HK-2 (cell line): ENCODE results near the gene ANGPTL8.
A peak's percentile ranks its signal among the peaks of the same experiment; 100 is the strongest.

ENCODE experiments used
- DNase-seq: peaks from one replicate; pipeline ENCODE4 v3.0.0-alpha.2; 2018; ENCODE audit not compliant: unreplicated experiment

The ANGPTL8 gene

GRCh38 chr19:11236324-11237301, 2.8 kb upstream of the ANGPTL8 start:
- DNase-seq, result no peak

GRCh38 chr19:11237321-11237720, 2.1 kb upstream of the ANGPTL8 start:
- no peak for DNase-seq

DNA sequence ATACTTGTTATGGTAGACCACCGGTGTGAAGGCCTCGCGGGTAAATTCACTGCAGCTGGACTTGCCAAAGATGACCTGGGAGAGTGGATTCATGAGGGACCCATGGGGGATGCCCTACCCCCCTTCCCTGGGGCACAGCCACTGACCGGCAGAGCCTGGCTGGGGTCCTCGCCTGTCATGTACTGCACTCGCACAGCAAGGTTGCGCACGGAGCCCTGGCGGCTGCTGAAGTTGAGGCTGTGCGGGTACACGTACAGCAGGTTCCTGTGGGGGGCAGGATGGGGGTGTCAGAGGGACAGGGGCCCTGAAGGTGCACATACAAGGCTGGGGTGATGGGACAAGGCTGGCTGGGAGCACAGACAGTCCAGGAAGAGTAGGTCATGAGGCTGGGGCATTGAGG, 1.4 kb upstream of the ANGPTL8 start:
- no peak for DNase-seq

DNA sequence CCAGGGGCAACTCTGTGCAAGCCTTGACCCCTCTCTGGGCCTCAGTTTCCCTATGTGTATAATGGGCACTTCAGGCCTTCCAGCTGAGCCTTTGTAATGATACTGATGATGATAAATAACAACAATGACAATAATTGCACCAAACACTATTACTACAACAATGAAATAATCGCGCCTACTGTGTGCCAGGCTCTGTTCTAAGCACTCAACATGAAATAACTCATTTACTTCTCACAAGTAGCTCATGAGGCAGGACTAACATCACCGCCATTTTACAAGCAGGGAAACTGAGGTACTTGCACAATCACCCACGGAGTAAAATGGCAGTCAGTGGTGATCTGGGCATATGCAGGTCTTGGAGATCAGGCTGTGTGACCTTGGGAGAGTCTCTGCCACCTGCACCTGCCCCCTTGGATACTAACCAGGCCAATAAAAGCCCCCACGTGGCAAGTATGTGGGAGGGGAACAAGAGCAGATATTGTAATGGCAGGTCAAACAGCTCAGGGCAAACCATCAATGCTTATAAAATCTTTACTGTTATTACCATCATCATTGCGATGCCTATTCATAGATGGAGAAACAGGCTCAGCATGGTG, 540 bp upstream of the ANGPTL8 start:
- DNase-seq, result no peak

GRCh38 chr19:11240008-11240444, 607 bp downstream of the ANGPTL8 start:
- DNase-seq, result no peak

GRCh38 chr19:11242025-11242424, 2.6 kb downstream of the ANGPTL8 start:
- no peak for DNase-seq

GRCh38 chr19:11242864-11243797, 3.7 kb downstream of the ANGPTL8 start:
- peak; percentile 71 for DNase-seq

GRCh38 chr19:11243798-11244169, 4.4 kb downstream of the ANGPTL8 start:
- no peak for DNase-seq

- DNase-seq, result no peak
Observed at GRCh38 chr19:11244846-11245589, 5.6 kb downstream of the ANGPTL8 start.

DNA sequence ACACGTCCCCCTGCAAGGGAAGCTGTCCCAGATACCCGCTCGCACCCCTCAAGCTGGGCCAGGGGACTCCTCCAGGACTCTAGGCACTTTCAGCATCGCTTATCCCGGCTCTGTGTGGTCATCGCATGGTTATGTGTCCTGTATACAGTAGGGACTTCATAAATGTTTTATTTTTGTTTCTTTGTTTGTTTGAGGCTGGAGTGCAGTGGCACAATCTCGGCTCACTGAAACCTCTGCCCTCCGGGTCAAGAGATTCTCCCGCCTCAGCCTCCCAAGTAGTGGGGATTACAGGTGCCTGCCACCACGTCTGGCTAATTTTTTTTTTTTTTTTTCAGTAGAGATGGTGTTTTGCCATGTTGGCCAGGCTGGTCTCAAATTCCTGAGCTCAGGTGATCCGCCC, 7.5 kb downstream of the ANGPTL8 start:
- no peak for DNase-seq

DNA sequence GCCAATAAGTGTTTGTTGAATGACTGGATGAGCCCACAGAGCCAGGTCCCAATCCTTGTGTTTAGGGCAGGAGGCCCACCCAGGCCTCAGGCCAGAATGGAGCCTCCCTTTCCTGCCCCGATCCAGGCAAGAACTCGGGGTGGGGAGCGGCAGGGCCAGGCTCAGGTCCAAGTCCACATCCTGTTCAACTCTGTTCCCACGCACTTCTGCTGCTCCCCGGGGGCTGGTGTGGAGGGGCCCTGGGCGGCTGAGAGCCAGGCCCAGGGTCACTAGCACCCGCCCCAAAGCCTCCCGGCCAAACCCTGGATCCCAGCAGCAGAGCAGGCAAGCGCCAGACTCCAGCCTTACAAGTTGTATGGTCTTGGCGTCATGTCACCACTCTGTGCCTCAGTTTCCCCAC, 8.0 kb downstream of the ANGPTL8 start:
- no peak for DNase-seq

DNA sequence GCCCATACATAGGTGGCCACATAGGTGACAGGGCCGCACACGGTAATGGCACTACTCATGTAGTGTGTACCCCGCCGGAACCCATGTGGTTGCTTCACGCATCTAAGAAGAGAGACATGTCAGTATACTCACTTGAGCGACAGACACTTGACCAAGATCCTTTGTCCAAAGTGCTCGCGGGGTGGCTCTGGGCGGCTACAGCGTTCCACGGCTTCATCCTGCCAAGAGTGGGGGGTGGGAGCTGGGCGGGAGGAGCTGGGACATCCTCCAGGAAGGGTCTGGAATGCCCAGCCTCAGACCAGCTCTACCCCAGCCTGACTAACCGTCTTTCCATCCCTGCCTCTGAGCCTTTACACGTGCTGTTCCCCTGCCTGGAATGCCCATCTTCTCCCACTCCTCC, 8.5 kb downstream of the ANGPTL8 start:
- DNase-seq, result no peak

DNA sequence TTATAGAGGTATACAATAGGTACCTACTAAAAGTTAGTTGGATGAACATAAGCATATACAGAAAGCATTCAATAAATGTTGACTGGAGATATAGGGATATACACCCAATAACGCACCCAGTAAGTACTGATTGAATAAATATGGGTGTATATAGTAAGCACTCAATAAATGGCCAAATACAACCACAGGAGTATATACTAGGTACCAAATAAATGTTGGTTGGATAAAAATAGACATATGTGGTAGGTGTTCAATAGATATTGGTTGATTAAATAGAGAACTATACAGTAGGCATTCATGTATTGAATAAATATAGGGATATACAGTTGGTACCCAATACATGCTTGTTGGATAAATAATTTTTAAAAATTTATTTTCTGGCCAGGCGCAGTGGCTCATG, 9.4 kb downstream of the ANGPTL8 start:
- DNase-seq, result no peak

DNA sequence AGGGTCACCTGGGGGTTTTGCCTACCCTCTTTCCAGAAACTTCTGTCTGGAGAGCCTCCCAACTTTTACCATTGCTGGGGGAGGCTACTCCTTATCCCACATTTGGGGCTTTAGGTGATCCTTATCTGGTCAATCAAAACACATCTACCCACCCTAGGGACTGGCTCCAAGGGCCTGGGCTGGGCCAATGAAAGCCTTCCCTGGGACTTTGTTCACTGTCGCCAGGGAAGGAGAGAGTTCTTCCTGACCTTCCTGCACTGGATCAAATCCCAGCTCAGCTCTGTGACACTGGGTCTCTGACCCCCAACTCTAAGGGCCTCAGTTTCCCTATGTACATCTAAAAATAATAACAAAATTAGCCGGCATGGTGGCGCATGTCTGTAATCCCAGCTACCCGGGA, 11.8 kb downstream of the ANGPTL8 start:
- DNase-seq, result no peak

- no peak for DNase-seq
Observed at GRCh38 chr19:11251650-11252314, 12.4 kb downstream of the ANGPTL8 start.

DNA sequence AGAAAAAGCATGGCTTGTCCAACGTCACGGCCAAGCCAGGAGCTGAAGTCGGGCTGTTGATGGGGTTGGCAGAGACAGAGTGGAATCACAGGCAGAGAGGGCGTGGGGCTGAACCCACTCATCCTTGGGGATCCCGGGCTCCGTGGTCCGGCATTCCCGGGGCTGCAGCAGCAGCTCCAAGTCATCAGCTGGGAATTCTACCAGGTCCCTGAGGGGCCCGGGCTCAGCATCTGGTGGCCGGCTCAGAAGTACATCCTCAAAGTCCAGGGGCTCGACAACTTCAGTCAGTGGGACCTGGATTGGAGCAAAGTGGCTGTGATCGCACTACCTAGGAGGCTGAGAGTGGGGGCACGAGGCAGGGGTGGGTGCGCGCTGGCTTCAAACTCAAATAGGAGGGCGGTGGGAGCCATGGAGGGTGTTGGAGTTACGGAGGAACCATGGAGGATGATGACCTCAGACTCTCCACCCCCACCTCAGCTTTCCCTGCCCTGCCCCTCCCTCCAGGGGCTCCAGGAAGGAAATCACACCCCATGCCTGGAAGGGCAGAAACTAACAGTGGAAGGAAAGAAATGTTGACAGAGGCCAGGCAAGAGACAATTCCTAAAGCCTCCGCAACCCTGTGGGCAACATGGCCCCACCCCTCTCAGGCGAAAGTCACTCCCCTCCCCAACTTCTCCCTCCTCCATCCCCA, 13.4 kb downstream of the ANGPTL8 start:
- no peak for DNase-seq

DNA sequence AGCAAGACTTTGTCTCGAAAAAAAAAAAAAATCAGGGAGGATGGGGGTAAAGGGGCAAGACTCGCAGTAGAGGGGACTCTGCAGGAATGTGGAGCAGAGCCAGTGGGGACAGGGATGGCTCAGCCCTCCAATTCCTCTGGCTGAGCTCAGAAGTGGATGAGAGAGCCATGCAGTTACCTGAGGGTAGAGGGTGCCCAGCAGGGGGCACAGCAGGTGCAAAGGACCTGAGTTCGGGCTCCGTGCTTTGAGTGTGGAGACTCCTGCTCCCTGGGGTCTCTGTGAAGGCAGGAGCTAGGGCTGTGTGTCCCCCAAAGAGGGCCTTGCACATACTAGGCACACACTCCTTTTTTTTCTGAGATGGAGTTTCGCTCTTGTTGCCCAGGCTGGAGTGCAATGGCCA, 15.2 kb downstream of the ANGPTL8 start:
- no peak for DNase-seq

DNA sequence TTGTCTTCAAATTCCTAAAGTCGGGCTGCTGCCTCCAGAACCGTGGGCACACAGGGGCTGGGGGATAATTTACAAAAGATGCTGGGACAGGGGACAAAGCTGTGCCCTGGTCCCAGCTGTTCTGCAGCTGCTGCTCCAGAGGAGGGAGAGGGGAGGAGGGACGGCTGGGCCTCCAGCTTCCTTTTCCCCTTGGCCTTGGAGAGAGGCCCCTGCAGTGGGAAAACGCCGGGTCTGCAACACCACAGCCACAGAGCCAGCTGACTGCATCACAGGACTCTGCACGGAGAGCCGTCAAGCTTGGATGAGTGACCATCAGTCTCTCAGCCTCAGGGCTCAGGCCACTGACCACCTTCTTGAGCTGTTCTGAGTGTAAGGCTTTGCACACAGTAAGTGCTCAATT, 16.8 kb downstream of the ANGPTL8 start:
- no peak for DNase-seq

DNA sequence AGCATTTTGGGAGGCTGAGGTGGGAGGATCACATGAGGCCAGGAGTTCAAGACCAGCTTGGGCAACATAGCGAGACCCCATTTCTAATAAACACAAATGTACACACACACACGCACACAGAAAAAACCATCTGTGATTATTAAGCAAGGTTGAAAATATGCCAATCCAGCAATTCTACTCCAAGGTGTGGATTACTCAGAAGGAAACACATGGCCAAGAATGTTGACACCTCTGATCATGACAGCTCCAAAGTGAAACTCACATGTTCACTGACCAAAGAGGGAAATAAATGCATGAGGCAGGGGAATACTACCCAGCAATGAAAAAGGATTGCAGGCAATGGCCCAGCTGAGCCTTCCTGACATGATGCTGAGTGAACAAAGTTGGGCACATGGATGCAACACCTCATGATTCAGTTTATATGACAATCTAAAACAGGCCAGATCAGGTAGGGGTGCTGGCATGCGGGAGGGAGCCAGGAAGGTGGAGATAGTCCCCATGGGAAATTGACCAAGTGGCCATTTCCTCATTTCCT, 18.5 kb downstream of the ANGPTL8 start:
- no peak for DNase-seq

DNA sequence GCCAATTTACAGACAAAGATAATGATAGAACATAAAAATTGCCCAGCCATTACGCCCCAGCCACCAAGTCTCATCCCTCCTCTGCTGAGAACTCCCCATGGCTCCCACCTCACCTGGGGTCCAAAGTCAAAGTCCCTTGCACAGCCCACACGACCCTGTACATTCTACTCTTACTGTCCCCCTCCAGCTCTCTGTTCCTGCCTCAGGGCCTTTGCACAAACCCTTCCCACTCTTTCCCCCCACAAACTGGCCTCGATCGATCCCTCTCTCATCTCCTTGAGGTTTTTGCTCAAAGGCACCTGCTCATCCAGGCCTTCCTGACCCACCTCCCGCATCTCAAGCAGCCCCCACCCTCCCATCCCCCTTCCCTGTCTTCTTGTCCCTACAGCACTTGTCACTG, 21.6 kb downstream of the ANGPTL8 start:
- no peak for DNase-seq
